K562 (cell line): ENCODE data around the gene VPS11. TPM values are rescaled to one million over a fixed set of nuclear protein-coding genes. Genes with fewer than 3 reads are reported as not detected.
A peak's percentile ranks its signal among the peaks of the same experiment; 100 is the strongest.

Source experiments
- GMEB1 ChIP-seq: fragments of 250-450 bp; sonication (Bioruptor Pico); IDR thresholded peaks from 2 replicates; pipeline ENCODE4 v1.4.0; 2020; ENCODE audit warnings: mild to moderate bottlenecking
- HDAC1 ChIP-seq, 2 experiments: fragments of 450-650 bp; IDR thresholded peaks; 2 replicates each; pipeline ENCODE4 v1.6.1; 2016 to 2017; ENCODE audit warnings: inconsistent platforms in 1 of 2, mild to moderate bottlenecking in 1 of 2, moderate library complexity in 1 of 2
- PBX2 ChIP-seq, 2 experiments: IDR thresholded peaks in 1 of 2; conservative IDR thresholded peaks in 1 of 2; 2 replicates each; pipeline ENCODE4 v1.6.1; 2016; ENCODE audit warnings: low read depth in 2 of 2, mild to moderate bottlenecking in 1 of 2, missing compliant biosample characterization in 1 of 2, missing genetic modification characterization in 1 of 2, moderate library complexity in 1 of 2
- REST ChIP-seq, 2 experiments: fragments of 450-650 bp; formaldehyde crosslinking in 1 of 2; IDR thresholded peaks; 2 replicates each; pipeline versions ENCODE4 v1.4.0 to v1.6.1; 2014 to 2020; ENCODE audit warnings: mild to moderate bottlenecking in 2 of 2, borderline replicate concordance in 1 of 2, low read depth in 1 of 2
- SAFB ChIP-seq: fragments of 200-400 bp; formaldehyde crosslinking; IDR thresholded peaks from 2 replicates; pipeline ENCODE4 v1.6.1; 2017; ENCODE audit warnings: low read depth, low read length, borderline replicate concordance
- TAL1 ChIP-seq: fragments of 450-650 bp; IDR thresholded peaks from 2 replicates; pipeline ENCODE4 v1.6.1; 2016; ENCODE audit warnings: mild to moderate bottlenecking
- ZNF592 ChIP-seq: fragments of 450-650 bp; IDR thresholded peaks from 2 replicates; pipeline ENCODE4 v1.6.1; 2017; ENCODE audit warnings: antibody characterized with exemption, mild to moderate bottlenecking
- polyA plus RNA-seq, 8 experiments: library from polyadenylated mRNA; depleted of rRNA in 4 of 8; stranded (reverse) in 5 of 8; unstranded in 3 of 8; fragments of >200 nt; fragmentation: Nextera tagmentation in 2 of 8; fragmentation: Illumina TruSeq in 1 of 8; extraction: Ambion mirVana in 2 of 8; extraction: Trizol in 1 of 8; gene quantifications; 2 replicates each; pipeline versions ENCODE4 v1.2.1 to v1.2.3, GENCODE V29; 2011 to 2014; ENCODE audit warnings: inconsistent platforms in 1 of 8, missing spikeins in 1 of 8
- total RNA-seq, 7 experiments: library from RNA; depleted of rRNA in 6 of 7; stranded (reverse); fragments of >200 nt in 6 of 7; fragmentation: Illumina TruSeq in 2 of 7; extraction: Trizol in 2 of 7; gene quantifications; 2 replicates each; pipeline versions ENCODE4 v1.2.1 to v1.2.3, GENCODE V29; 2011 to 2021; ENCODE audit warnings: low replicate concordance in 1 of 7

VPS11 gene
- total and polyA plus RNA-seq, 9 of the 15 experiments (the other 6 are each of a cell fraction or from before 2014, with no cell fraction given), result 14.1 to 35.5 (median 27.5) TPM

GRCh38 chr11:119121008-119121810, 53.6 kb downstream of the VPS11 start, which contains the start of gene HINFP (continued):
- TF ChIP-seq REST (IDR thresholded peaks at IDR 0.05; ENCODE audit: borderline replicate concordance), result peak; percentile 86
- TF ChIP-seq REST (CRISPR knock-in tag; IDR thresholded peaks at IDR 0.05; ENCODE audit: low read depth), result no peak; the same call in 1 of the 2 replicates
- TF ChIP-seq GMEB1, result peak; percentile 59; the same call in 1 of the 2 replicates
- TF ChIP-seq ZNF592, result peak; percentile 86
- peak in 1 of 2 experiments; percentile 67; a peak in 2 of 4 replicates for TF ChIP-seq HDAC1 (IDR thresholded peaks at IDR 0.05)
- TF ChIP-seq TAL1, result no peak
- peak; percentile 77 for TF ChIP-seq PBX2 (CRISPR knock-in tag; IDR thresholded peaks at IDR 0.05; ENCODE audit: low read depth)
- peak; percentile 96 for TF ChIP-seq PBX2 (tag; conservative IDR thresholded peaks at IDR 0.05; ENCODE audit: low read depth)
- peak; percentile 59; the same call in 1 of the 2 replicates for TF ChIP-seq SAFB
